Neural cell (in vitro differentiated cells): ENCODE results near the gene SHQ1. TPM values are rescaled to one million over a fixed set of nuclear protein-coding genes. Genes with fewer than 3 reads are reported as not detected.

Source experiments
- H2AFZ ChIP-seq: fragments of 200-600, 300-800 bp; sonication (generic), shearing (Covaris generic); 2 replicates; pipeline ENCODE4 v1.6.0; 2014; ENCODE audit warnings: low read depth, mild to moderate bottlenecking, antibody characterized with exemption, low read length, moderate library complexity
- H3F3A ChIP-seq: fragments of 200-600 bp; shearing (Covaris generic); 2 replicates; pipeline ENCODE4 v1.6.1; 2016; ENCODE audit warnings: mild to moderate bottlenecking, moderate library complexity, mixed read lengths, antibody characterized with exemption, low read length; ENCODE audit not compliant: insufficient read depth, poor library complexity, severe bottlenecking
- H3K27ac ChIP-seq: fragments of 200-600, 300-800 bp; sonication (generic), shearing (Covaris generic); 2 replicates; pipeline ENCODE4 v1.5.1; 2014; ENCODE audit warnings: mild to moderate bottlenecking, low read length, moderate library complexity
- H3K27me3 ChIP-seq: fragments of 300-800, 200-600 bp; sonication (generic), shearing (Covaris generic); 2 replicates; pipeline ENCODE4 v1.6.0; 2014; ENCODE audit warnings: mild to moderate bottlenecking, low read depth, low read length, moderate library complexity; ENCODE audit not compliant: insufficient read depth
- H3K36me3 ChIP-seq: fragments of 300-800, 200-600 bp; sonication (generic), shearing (Covaris generic); 2 replicates; pipeline ENCODE4 v1.5.1; 2014; ENCODE audit warnings: mild to moderate bottlenecking, antibody characterized with exemption, low read length, moderate library complexity; ENCODE audit not compliant: insufficient read depth
- H3K4me2 ChIP-seq: fragments of 300-800, 200-600 bp; sonication (generic), shearing (Covaris generic); 2 replicates; pipeline ENCODE4 v1.6.0; 2014; ENCODE audit warnings: mild to moderate bottlenecking, low read length
- H3K4me3 ChIP-seq: fragments of 300-800, 200-600 bp; sonication (generic), shearing (Covaris generic); 2 replicates; pipeline ENCODE4 v1.5.1; 2014; ENCODE audit warnings: mild to moderate bottlenecking, low read length, moderate library complexity
- H3K79me2 ChIP-seq: fragments of 200-600 bp; shearing (Covaris generic); replicated peaks from 2 replicates; pipeline ENCODE4 v1.6.0; 2014; ENCODE audit warnings: mild to moderate bottlenecking, low read length, moderate library complexity; ENCODE audit not compliant: insufficient read depth
- H3K9ac ChIP-seq: fragments of 300-800, 200-600 bp; sonication (generic), shearing (Covaris generic); 2 replicates; pipeline ENCODE4 v1.6.1; 2016; ENCODE audit warnings: mild to moderate bottlenecking, low read length, mixed read lengths
- H3K9me2 ChIP-seq: fragments of 200-600 bp; shearing (Covaris generic); 2 replicates; pipeline ENCODE4 v1.6.1; 2016; ENCODE audit warnings: mild to moderate bottlenecking, low read length, mixed read lengths; ENCODE audit not compliant: insufficient read depth
- H3K9me3 ChIP-seq: fragments of 200-600, 300-800 bp; sonication (generic), shearing (Covaris generic); 2 replicates; pipeline ENCODE4 v1.6.1; 2016; ENCODE audit warnings: mild to moderate bottlenecking, mixed run types, low read length, moderate library complexity, mixed read lengths
- H4K20me1 ChIP-seq: fragments of 200-600 bp; shearing (Covaris generic); 2 replicates; pipeline ENCODE4 v1.6.1; 2016; ENCODE audit warnings: mild to moderate bottlenecking, mixed run types; ENCODE audit not compliant: insufficient read depth
- EP300 ChIP-seq: fragments of 450-650 bp; conservative IDR thresholded peaks from 2 replicates; pipeline ENCODE4 v1.6.1; 2014; ENCODE audit warnings: antibody characterized with exemption, mild to moderate bottlenecking, moderate library complexity; ENCODE audit not compliant: poor library complexity, severe bottlenecking
- EZH2 ChIP-seq: fragments of 200-600, 300-800 bp; shearing (Covaris generic), sonication (generic); IDR thresholded peaks from 2 replicates; pipeline ENCODE4 v1.6.1; 2014; ENCODE audit warnings: antibody characterized with exemption, low read length, borderline replicate concordance, mild to moderate bottlenecking; ENCODE audit not compliant: insufficient read depth, poor library complexity, severe bottlenecking
- MXI1 ChIP-seq: fragments of 450-650 bp; conservative IDR thresholded peaks from 2 replicates; pipeline ENCODE4 v1.6.1; 2014; ENCODE audit warnings: antibody characterized with exemption, mild to moderate bottlenecking; ENCODE audit not compliant: poor library complexity, severe bottlenecking
- POLR2AphosphoS5 ChIP-seq: IDR thresholded peaks from 2 replicates; pipeline ENCODE4 v1.6.1; 2012
- RAD21 ChIP-seq: fragments of 450-650 bp; conservative IDR thresholded peaks from 2 replicates; pipeline ENCODE4 v1.6.1; 2014; ENCODE audit warnings: antibody characterized with exemption, mild to moderate bottlenecking, moderate library complexity
- SMC3 ChIP-seq: fragments of 450-650 bp; conservative IDR thresholded peaks from 2 replicates; pipeline ENCODE4 v1.6.1; 2014; ENCODE audit warnings: antibody characterized with exemption, mild to moderate bottlenecking, moderate library complexity; ENCODE audit not compliant: poor library complexity
- TAF1 ChIP-seq: IDR thresholded peaks from 2 replicates; pipeline ENCODE4 v1.6.1; 2012; ENCODE audit warnings: low read depth
- polyA plus RNA-seq: library from polyadenylated mRNA; depleted of rRNA; stranded (reverse); fragments of >200 nt; gene quantifications from 2 replicates; pipeline ENCODE4 v1.2.3, GENCODE V29; 2014
- TF ChIP-seq, protein P1 (sequence below): fragments of 450-650 bp; IDR thresholded peaks from 2 replicates; pipeline ENCODE4 v1.5.1; 2014; ENCODE audit warnings: antibody characterized with exemption, mild to moderate bottlenecking, moderate library complexity; ENCODE audit not compliant: poor library complexity, severe bottlenecking
- TF ChIP-seq, protein P2 (sequence below): IDR thresholded peaks from 2 replicates; pipeline ENCODE4 v1.6.1; 2012; ENCODE audit warnings: borderline replicate concordance

Gene SHQ1
- polyA plus RNA-seq, 1 donor from 2014 or later, result 14.3 TPM

DNA sequence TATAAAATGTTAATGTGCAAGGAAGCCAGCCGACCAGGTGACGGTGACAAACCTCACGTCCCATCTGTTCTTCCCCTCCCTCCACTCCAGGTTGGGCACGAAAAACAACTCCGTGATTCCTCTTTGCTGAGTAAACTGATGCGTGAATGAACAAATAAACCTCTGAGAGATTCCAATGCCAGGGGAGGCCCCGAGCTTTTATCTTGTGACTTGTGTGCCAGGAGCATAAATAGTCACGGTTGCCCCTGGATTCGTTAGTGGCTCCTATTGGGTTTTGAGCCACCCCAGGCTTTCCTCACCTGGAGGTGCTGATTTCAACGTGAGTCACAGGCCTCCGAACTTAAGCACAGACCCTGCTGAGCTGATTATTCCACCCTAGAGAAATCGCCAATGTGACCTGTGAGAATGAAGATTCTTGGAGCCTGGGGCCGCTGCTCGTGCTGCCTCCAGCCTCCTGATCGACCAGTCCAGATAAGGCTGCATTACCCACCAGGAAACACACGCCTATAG, 119.2 kb downstream of the SHQ1 start:
- H3K27me3 ChIP-seq, result no peaks in the 10 kb centered on the region
- H2AFZ ChIP-seq, result no peak overlapping the region
- TF ChIP-seq SMC3, result no peak
- TF ChIP-seq, protein P1, sequence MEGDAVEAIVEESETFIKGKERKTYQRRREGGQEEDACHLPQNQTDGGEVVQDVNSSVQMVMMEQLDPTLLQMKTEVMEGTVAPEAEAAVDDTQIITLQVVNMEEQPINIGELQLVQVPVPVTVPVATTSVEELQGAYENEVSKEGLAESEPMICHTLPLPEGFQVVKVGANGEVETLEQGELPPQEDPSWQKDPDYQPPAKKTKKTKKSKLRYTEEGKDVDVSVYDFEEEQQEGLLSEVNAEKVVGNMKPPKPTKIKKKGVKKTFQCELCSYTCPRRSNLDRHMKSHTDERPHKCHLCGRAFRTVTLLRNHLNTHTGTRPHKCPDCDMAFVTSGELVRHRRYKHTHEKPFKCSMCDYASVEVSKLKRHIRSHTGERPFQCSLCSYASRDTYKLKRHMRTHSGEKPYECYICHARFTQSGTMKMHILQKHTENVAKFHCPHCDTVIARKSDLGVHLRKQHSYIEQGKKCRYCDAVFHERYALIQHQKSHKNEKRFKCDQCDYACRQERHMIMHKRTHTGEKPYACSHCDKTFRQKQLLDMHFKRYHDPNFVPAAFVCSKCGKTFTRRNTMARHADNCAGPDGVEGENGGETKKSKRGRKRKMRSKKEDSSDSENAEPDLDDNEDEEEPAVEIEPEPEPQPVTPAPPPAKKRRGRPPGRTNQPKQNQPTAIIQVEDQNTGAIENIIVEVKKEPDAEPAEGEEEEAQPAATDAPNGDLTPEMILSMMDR, result no peak
- no peak for TF ChIP-seq MXI1
- TF ChIP-seq EZH2, result no peak
- TF ChIP-seq EP300, result no peak
- TF ChIP-seq TAF1, result no peak
- TF ChIP-seq, protein P2, sequence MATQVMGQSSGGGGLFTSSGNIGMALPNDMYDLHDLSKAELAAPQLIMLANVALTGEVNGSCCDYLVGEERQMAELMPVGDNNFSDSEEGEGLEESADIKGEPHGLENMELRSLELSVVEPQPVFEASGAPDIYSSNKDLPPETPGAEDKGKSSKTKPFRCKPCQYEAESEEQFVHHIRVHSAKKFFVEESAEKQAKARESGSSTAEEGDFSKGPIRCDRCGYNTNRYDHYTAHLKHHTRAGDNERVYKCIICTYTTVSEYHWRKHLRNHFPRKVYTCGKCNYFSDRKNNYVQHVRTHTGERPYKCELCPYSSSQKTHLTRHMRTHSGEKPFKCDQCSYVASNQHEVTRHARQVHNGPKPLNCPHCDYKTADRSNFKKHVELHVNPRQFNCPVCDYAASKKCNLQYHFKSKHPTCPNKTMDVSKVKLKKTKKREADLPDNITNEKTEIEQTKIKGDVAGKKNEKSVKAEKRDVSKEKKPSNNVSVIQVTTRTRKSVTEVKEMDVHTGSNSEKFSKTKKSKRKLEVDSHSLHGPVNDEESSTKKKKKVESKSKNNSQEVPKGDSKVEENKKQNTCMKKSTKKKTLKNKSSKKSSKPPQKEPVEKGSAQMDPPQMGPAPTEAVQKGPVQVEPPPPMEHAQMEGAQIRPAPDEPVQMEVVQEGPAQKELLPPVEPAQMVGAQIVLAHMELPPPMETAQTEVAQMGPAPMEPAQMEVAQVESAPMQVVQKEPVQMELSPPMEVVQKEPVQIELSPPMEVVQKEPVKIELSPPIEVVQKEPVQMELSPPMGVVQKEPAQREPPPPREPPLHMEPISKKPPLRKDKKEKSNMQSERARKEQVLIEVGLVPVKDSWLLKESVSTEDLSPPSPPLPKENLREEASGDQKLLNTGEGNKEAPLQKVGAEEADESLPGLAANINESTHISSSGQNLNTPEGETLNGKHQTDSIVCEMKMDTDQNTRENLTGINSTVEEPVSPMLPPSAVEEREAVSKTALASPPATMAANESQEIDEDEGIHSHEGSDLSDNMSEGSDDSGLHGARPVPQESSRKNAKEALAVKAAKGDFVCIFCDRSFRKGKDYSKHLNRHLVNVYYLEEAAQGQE, result no peak
- no peak for TF ChIP-seq RAD21
- TF ChIP-seq POLR2AphosphoS5, result no peak
- no peaks in the 10 kb centered on the region for H3K9me2 ChIP-seq
- no peak overlapping the region for H3K9ac ChIP-seq
- no peak overlapping the region for H3K27ac ChIP-seq
- H3K36me3 ChIP-seq, result no peaks in the 10 kb centered on the region
- no peaks in the 10 kb centered on the region for H3F3A ChIP-seq
- no peak overlapping the region for H3K4me3 ChIP-seq
- no peaks in the 10 kb centered on the region for H3K9me3 ChIP-seq
- no peak overlapping the region for H3K4me2 ChIP-seq
- no peaks in the 10 kb centered on the region for H4K20me1 ChIP-seq
- no peaks in the 10 kb centered on the region for H3K79me2 ChIP-seq

DNA sequence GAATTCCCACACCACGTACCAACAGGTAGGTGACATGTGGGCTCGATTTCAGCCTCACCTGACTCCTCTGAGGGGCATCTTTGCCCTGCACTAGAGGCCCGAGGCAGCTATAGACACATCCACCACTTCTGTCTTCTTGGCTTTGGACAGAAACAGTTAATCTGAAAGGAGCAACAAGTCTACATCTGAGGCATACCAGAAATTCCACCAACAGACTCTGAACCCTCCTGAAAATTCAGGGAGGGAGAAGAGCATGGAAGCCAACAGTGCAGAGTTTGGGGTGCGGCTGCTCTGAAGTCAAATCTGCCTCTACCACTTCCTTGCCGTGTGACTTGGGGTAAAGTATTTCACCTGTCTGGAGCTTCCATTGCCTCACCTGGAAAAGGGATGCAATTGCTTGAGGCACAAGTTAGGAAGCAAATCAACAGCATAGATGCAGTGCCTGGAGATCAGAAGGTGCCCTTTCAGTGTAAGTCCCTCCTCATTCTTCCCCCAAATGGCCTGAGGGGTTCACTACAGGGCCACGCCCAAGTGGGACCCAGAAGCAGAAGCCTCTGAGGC, 119.8 kb downstream of the SHQ1 start:
- Histone ChIP-seq H3K4me3 (no peak overlapping the region), H3K27ac (no peak overlapping the region), H3F3A (no peaks in the 10 kb centered on the region), H3K9me3 (no peaks in the 10 kb centered on the region), H3K36me3 (no peaks in the 10 kb centered on the region), H4K20me1 (no peaks in the 10 kb centered on the region), H3K4me2 (no peak overlapping the region), H3K9me2 (no peaks in the 10 kb centered on the region), H3K79me2 (no peaks in the 10 kb centered on the region), H3K27me3 (no peaks in the 10 kb centered on the region), H3K9ac (no peak overlapping the region), H2AFZ (no peak overlapping the region)
- TF ChIP-seq MXI1 (no peak), POLR2AphosphoS5 (no peak), SMC3 (no peak), EZH2 (no peak), RAD21 (no peak), TAF1 (no peak)
- TF ChIP-seq, protein P2, result no peak
- TF ChIP-seq, protein P1, result no peak
